Upper lobe of left lung (tissue), 4 donors: ENCODE results near the gene USP32.

Source experiments
- POLR2A ChIP-seq, 4 donors: fragments of 450-650 bp; IDR thresholded peaks; one replicate each; pipeline ENCODE4 v1.5.1; 2016 to 2017; ENCODE audit warnings: antibody characterized with exemption in 4 of 4, mild to moderate bottlenecking in 2 of 4
- POLR2AphosphoS5 ChIP-seq, 2 donors: sonication (generic); formaldehyde crosslinking; IDR thresholded peaks; one replicate each; pipeline ENCODE4 v1.5.1; 2017; ENCODE audit warnings: antibody characterized with exemption in 2 of 2
- TF ChIP-seq, protein P1 (sequence below), 6 experiments: fragments of 450-650 bp in 4 of 6; fragments of 200-600 bp in 2 of 6; sonication (generic) in 2 of 6; IDR thresholded peaks; one replicate each; pipeline ENCODE4 v1.5.1; 2016 to 2019; ENCODE audit warnings: antibody characterized with exemption in 6 of 6

DNA sequence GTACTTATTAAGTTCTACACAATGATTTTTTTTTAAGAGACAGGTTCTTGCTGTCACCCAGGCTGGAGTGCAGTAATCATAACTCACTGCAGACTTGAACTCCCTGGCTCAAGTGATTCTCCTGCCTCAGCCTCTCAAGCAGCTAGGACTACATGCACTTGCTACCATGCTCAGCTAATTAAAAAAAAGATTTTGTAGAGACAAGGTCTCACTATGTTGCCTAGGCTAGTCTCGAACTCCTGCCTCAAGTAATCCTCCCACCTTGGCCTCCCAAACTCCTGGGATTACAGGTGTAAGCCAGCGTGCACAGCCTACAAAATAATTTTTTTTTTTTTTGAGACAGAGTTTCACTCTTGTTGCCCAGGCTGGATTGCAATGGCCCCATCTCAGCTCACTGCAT, 22.2 kb downstream of the USP32 start:
- TF ChIP-seq, protein P1, sequence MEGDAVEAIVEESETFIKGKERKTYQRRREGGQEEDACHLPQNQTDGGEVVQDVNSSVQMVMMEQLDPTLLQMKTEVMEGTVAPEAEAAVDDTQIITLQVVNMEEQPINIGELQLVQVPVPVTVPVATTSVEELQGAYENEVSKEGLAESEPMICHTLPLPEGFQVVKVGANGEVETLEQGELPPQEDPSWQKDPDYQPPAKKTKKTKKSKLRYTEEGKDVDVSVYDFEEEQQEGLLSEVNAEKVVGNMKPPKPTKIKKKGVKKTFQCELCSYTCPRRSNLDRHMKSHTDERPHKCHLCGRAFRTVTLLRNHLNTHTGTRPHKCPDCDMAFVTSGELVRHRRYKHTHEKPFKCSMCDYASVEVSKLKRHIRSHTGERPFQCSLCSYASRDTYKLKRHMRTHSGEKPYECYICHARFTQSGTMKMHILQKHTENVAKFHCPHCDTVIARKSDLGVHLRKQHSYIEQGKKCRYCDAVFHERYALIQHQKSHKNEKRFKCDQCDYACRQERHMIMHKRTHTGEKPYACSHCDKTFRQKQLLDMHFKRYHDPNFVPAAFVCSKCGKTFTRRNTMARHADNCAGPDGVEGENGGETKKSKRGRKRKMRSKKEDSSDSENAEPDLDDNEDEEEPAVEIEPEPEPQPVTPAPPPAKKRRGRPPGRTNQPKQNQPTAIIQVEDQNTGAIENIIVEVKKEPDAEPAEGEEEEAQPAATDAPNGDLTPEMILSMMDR (IDR thresholded peaks at IDR 0.05) = no peak
- no peak for TF ChIP-seq POLR2AphosphoS5 (IDR thresholded peaks at IDR 0.05)
- no peak for TF ChIP-seq POLR2A (IDR thresholded peaks at IDR 0.05)
